AG04450 (cell line): ENCODE results near the gene HOXB2. TPM values are rescaled to one million over a fixed set of nuclear protein-coding genes. Genes with fewer than 3 reads are reported as not detected.

Source experiments
- CTCF ChIA-PET: fragments of 300-600, 350-600 bp; formaldehyde crosslinking; extraction: SDS; loops from one replicate; lab custom pipeline; 2022; ENCODE audit warnings: antibody characterized with exemption, inconsistent platforms; lab: Charles Lee
- POLR2A ChIA-PET: fragments of 350-600 bp; formaldehyde crosslinking; extraction: SDS; loops from one replicate; lab custom pipeline; 2021; ENCODE audit warnings: antibody characterized with exemption, inconsistent platforms; lab: Yijun Ruan, JAX
- DNase-seq: peaks from one replicate; pipeline ENCODE4 v3.0.0-alpha.2; 2011; ENCODE audit warnings: low read depth, low spot score
- H3K27ac ChIP-seq: one replicate; pipeline ENCODE4 v1.5.1; 2012; ENCODE audit warnings: low read depth, low read length, control low read depth
- H3K27me3 ChIP-seq: one replicate; pipeline ENCODE4 v1.6.0; 2012; ENCODE audit warnings: low read length; ENCODE audit not compliant: control insufficient read depth, insufficient read depth
- H3K4me3 ChIP-seq: 2 replicates; pipeline ENCODE4 v1.5.1; 2011; ENCODE audit warnings: mild to moderate bottlenecking, low read depth, low read length, control low read depth
- H3K9me3 ChIP-seq: 2 replicates; pipeline ENCODE4 v1.5.1; 2012; ENCODE audit warnings: low read length; ENCODE audit not compliant: control insufficient read depth, insufficient read depth
- CTCF ChIP-seq: IDR thresholded peaks from 2 replicates; pipeline ENCODE4 v1.5.1; 2011; ENCODE audit warnings: low read depth, low read length, control low read depth, inconsistent platforms
- polyA plus RNA-seq: library from polyadenylated mRNA; depleted of rRNA; stranded (reverse); fragments of >200 nt; gene quantifications from 2 replicates; pipeline ENCODE4 v1.2.3, GENCODE V29; 2011

Gene HOXB2
- polyA plus RNA-seq, 1 experiment = 16.3 TPM

GRCh38 chr17:48546137-48546923 is 1.4 kb upstream of the HOXB2 start:
- ChIA-PET POLR2A (interaction anchor here (0.6 to 2.1 kb wide), 12 partner anchors 10 to 329 kb away, joined by 3 to 11 read pairs (median 4); no protein-coding TSS in a partner anchor), CTCF (interaction anchor here (0.6 to 1.6 kb wide), 7 partner anchors 43 to 270 kb away, joined by 3 to 5 read pairs (median 3); no protein-coding TSS in a partner anchor)
- no peak for DNase-seq
- H3K27ac ChIP-seq = peak overlapping the region; percentile 84
- peak overlapping the region; percentile 47 for H3K4me3 ChIP-seq
- no peak for TF ChIP-seq CTCF
- H3K9me3 ChIP-seq = no peaks in the 10 kb centered on the region; the same call in 1 of the 2 replicates
- H3K27me3 ChIP-seq = no peaks in the 10 kb centered on the region

- no peaks in the 10 kb centered on the region for H3K27me3 ChIP-seq
- CTCF ChIA-PET = interaction anchor here (0.6 to 1.1 kb wide), 3 partner anchors 54 to 271 kb away, joined by 3 to 5 read pairs (median 3); no protein-coding TSS in a partner anchor
- peak overlapping the region; percentile 97 for H3K27ac ChIP-seq
Measured at GRCh38 chr17:48545539-48545938, 630 bp upstream of the HOXB2 start.

GRCh38 chr17:48544349-48545021 is 424 bp downstream of the HOXB2 start:
- Histone ChIP-seq H3K4me3 (peak overlapping the region; percentile 87), H3K27ac (peak overlapping the region; percentile 97), H3K9me3 (no peaks in the 10 kb centered on the region; the same call in 1 of the 2 replicates), H3K27me3 (no peaks in the 10 kb centered on the region)
- peak; percentile 78 for DNase-seq
- POLR2A ChIA-PET = interaction anchor here (0.7 to 1.3 kb wide), 4 partner anchors 17 to 52 kb away, joined by 3 to 9 read pairs (median 5); no protein-coding TSS in a partner anchor
- CTCF ChIA-PET = interaction anchor here (0.6 kb wide), 1 partner anchor 88 kb away, joined by 4 read pairs; no protein-coding TSS in a partner anchor
- no peak for TF ChIP-seq CTCF

More at GRCh38 chr17:48545539-48545938, 630 bp upstream of the HOXB2 start:
- no peaks in the 10 kb centered on the region; the same call in 1 of the 2 replicates for H3K9me3 ChIP-seq
- peak overlapping the region; percentile 87; the same call in 1 of the 2 replicates for H3K4me3 ChIP-seq
- POLR2A ChIA-PET = interaction anchor here (0.6 to 2.1 kb wide), 2 partner anchors 42 to 330 kb away, joined by 4 to 5 read pairs; no protein-coding TSS in a partner anchor
- DNase-seq = no peak
- TF ChIP-seq CTCF = no peak

GRCh38 chr17:48543854-48544348 is 1.0 kb downstream of the HOXB2 start:
- ChIA-PET POLR2A (interaction anchor here (0.7 to 1.3 kb wide), 4 partner anchors 17 to 51 kb away, joined by 3 to 9 read pairs (median 5); no protein-coding TSS in a partner anchor), CTCF (interaction anchor here (0.6 kb wide), 1 partner anchor 88 kb away, joined by 4 read pairs; no protein-coding TSS in a partner anchor)
- no peak for TF ChIP-seq CTCF
- peak overlapping the region; percentile 87 for H3K4me3 ChIP-seq
- peak overlapping the region; percentile 97 for H3K27ac ChIP-seq
- no peaks in the 10 kb centered on the region for H3K27me3 ChIP-seq
- no peak for DNase-seq
- no peaks in the 10 kb centered on the region; the same call in 1 of the 2 replicates for H3K9me3 ChIP-seq
